Esophagus (tissue), 2 donors: ENCODE data around the gene LRRC41. TPM values are rescaled to one million over a fixed set of nuclear protein-coding genes. Genes with fewer than 3 reads are reported as not detected.
"Not testable (repeated sequence)": the region's sequence is repeated elsewhere in the genome, so short reads cannot be mapped to it uniquely, and the experiment has no call there.

Experiments
- H3K27ac ChIP-seq, 2 donors: one replicate each; pipeline ENCODE4 v1.5.1; 2013; ENCODE audit warnings: low read depth in 2 of 2, mild to moderate bottlenecking in 2 of 2, inconsistent platforms in 1 of 2, low read length in 1 of 2, moderate library complexity in 1 of 2
- H3K27me3 ChIP-seq, 2 donors: one replicate each; pipeline ENCODE4 v1.6.1; 2013; ENCODE audit warnings: low read length in 2 of 2, control low read depth in 1 of 2, mild to moderate bottlenecking in 1 of 2; ENCODE audit not compliant: insufficient read depth in 2 of 2, control insufficient read depth in 1 of 2
- H3K36me3 ChIP-seq, 2 donors: one replicate each; pipeline ENCODE4 v1.6.1; 2013; ENCODE audit warnings: low read length in 1 of 2; ENCODE audit not compliant: control insufficient read depth in 2 of 2, insufficient read depth in 2 of 2
- H3K4me1 ChIP-seq, 2 donors: one replicate each; pipeline ENCODE4 v1.6.1; 2013; ENCODE audit warnings: low read length in 1 of 2; ENCODE audit not compliant: control insufficient read depth in 2 of 2, insufficient read depth in 2 of 2
- H3K4me3 ChIP-seq, 2 donors: one replicate each; pipeline ENCODE4 v1.5.1; 2013; ENCODE audit warnings: low read length in 2 of 2, mild to moderate bottlenecking in 2 of 2, low read depth in 1 of 2, moderate library complexity in 1 of 2
- H3K9me3 ChIP-seq, 2 donors: one replicate each; pipeline ENCODE4 v1.6.1; 2013; ENCODE audit warnings: mild to moderate bottlenecking in 2 of 2, low read depth in 1 of 2, low read length in 1 of 2, moderate library complexity in 1 of 2; ENCODE audit not compliant: control insufficient read depth in 2 of 2, insufficient read depth in 1 of 2
- whole genome bisulfite sequencing, 2 donors: extraction: QIAGEN DNeasy Blood & Tissue Kit; methylation state at CpG; one replicate each; pipeline ENCODE4 v1.1.7; 2013; 5-methylcytosine and 5-hydroxymethylcytosine counted together
- polyA plus RNA-seq, 2 donors: library from polyadenylated mRNA; stranded (reverse); fragments of 200-250 nt; gene quantifications; one replicate each; pipeline ENCODE4 v1.2.3, GENCODE V29; 2013
- donor health status: healthy with polysubstance abuse.
- donor health status: Bipolar disorder and iron deficiency.

LRRC41 gene
- polyA plus RNA-seq, 2 donors = 17.4 to 32.1 TPM

GRCh38 chr1:46246548-46247435 is 56.6 kb downstream of the LRRC41 start:
- peaks cover 0 to 2% of the 10 kb centered on the region in 2 donors for H3K4me1 ChIP-seq
- WGBS, 2 donors = 3% methylated on average over 32 to 35 of the region's 35 CpGs
- no peaks in the 10 kb centered on the region for H3K27me3 ChIP-seq

GRCh38 chr1:46246136-46246535 is 57.3 kb downstream of the LRRC41 start:
- H3K27me3 ChIP-seq, H3K4me1 ChIP-seq, H3K36me3 ChIP-seq, H3K9me3 ChIP-seq, H3K4me3 ChIP-seq: not testable (repeated sequence)
- peak overlapping the region in 1 of 2 donors; percentile 7 for H3K27ac ChIP-seq
- 93 to 94% methylated on average over 17 of the region's 17 CpGs for WGBS, 2 donors

More at GRCh38 chr1:46246548-46247435, 56.6 kb downstream of the LRRC41 start:
- Histone ChIP-seq H3K36me3 (no peaks in the 10 kb centered on the region), H3K27ac (peak overlapping the region; percentile 68 to 80), H3K4me3 (peak overlapping the region; percentile 65 to 76), H3K9me3 (no peaks in the 10 kb centered on the region)

GRCh38 chr1:46244656-46245371 is 58.6 kb downstream of the LRRC41 start:
- Histone ChIP-seq H3K36me3 (no peaks in the 10 kb centered on the region), H3K27me3 (no peaks in the 10 kb centered on the region), H3K27ac (peak overlapping the region in 1 of 2 donors; percentile 4), H3K9me3 (no peaks in the 10 kb centered on the region), H3K4me3 (no peak overlapping the region), H3K4me1 (peaks cover 0 to 2% of the 10 kb centered on the region in 2 donors)
- 48 to 50% methylated on average over 3 of the region's 3 CpGs for WGBS, 2 donors

GRCh38 chr1:46243831-46244230 is 59.6 kb downstream of the LRRC41 start:
- H3K9me3 ChIP-seq, H3K4me1 ChIP-seq, H3K27ac ChIP-seq, H3K27me3 ChIP-seq, H3K36me3 ChIP-seq, H3K4me3 ChIP-seq: not testable (repeated sequence)
- WGBS, 2 donors = 92 to 95% methylated on average over 3 of the region's 3 CpGs

- WGBS, 2 donors = 58 to 61% methylated on average over 1 of the region's 1 CpG
- H3K4me3 ChIP-seq = no peak overlapping the region
- H3K36me3 ChIP-seq = no peaks in the 10 kb centered on the region
- no peaks in the 10 kb centered on the region for H3K9me3 ChIP-seq
- no peaks in the 10 kb centered on the region for H3K27me3 ChIP-seq
- H3K4me1 ChIP-seq = peaks cover 0 to 2% of the 10 kb centered on the region in 2 donors
- H3K27ac ChIP-seq = no peak overlapping the region
These were observed 60.5 kb downstream of the LRRC41 start for GRCh38 chr1:46242918-46243317.

- H3K36me3 ChIP-seq, H3K4me1 ChIP-seq, H3K9me3 ChIP-seq, H3K27ac ChIP-seq, H3K4me3 ChIP-seq, H3K27me3 ChIP-seq: not testable (repeated sequence)
- WGBS, 2 donors = 83 to 92% methylated on average over 10 to 11 of the region's 38 CpGs
These were observed 61.7 kb downstream of the LRRC41 start for GRCh38 chr1:46241733-46242132.

GRCh38 chr1:46238865-46239264 is 64.6 kb downstream of the LRRC41 start:
- not testable (repeated sequence) for H3K4me3 ChIP-seq, H3K27me3 ChIP-seq, H3K36me3 ChIP-seq, H3K27ac ChIP-seq, H3K4me1 ChIP-seq, H3K9me3 ChIP-seq
- 64 to 71% methylated on average over 1 of the region's 1 CpG for WGBS, 2 donors

GRCh38 chr1:46236882-46237281 is 66.5 kb downstream of the LRRC41 start:
- no peak overlapping the region for H3K4me3 ChIP-seq
- 93 to 95% methylated on average over 4 of the region's 4 CpGs for WGBS, 2 donors
- no peaks in the 10 kb centered on the region for H3K4me1 ChIP-seq
- peaks cover 0 to 2% of the 10 kb centered on the region in 2 donors for H3K9me3 ChIP-seq
- H3K27me3 ChIP-seq = no peaks in the 10 kb centered on the region
- no peak overlapping the region for H3K27ac ChIP-seq
- H3K36me3 ChIP-seq = no peaks in the 10 kb centered on the region

- not testable (repeated sequence) for H3K4me3 ChIP-seq, H3K4me1 ChIP-seq, H3K27me3 ChIP-seq, H3K9me3 ChIP-seq, H3K36me3 ChIP-seq, H3K27ac ChIP-seq
- 94 to 95% methylated on average over 3 of the region's 3 CpGs for WGBS, 2 donors
These were observed 72.2 kb downstream of the LRRC41 start for GRCh38 chr1:46231231-46231630.
